ENCODE measurements around the gene ADAM33.

ADAM33 gene

DNA sequence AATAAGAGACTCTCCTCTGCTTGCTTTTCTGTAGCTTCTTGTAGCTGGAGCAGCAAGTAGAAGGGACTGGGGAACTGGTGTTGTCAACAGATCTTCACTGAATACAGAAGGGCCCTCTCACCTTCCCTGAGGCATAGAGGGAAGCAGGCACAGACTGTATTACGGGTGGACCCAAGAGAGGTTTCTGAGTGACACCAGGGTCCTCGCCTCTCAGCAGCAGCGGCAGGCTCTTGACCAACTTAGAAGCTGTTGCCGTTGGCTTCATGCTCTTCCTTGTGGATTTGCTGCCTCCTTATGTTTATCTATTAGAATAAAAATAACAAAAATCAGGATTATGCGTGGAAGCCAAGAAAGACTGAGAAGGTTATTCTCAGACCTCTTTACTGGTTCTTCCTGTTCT, 50.3 kb downstream of the ADAM33 start:
- H3K4me2 ChIP-seq (ENCODE audit: insufficient read depth, low read length, poor library complexity, severe bottlenecking): no peak overlapping the region
- no peak overlapping the region for H4K91ac ChIP-seq (ENCODE audit: low read depth, low read length, poor library complexity)
- H2BK5ac ChIP-seq (ENCODE audit: low read length): no peak overlapping the region
- no peak overlapping the region for H2BK120ac ChIP-seq (ENCODE audit: low read depth, low read length)
- no peaks in the 10 kb centered on the region for H3K79me1 ChIP-seq (ENCODE audit: low read depth, low read length)
- H2AK5ac ChIP-seq (ENCODE audit: low read depth, low read length): no peak overlapping the region
- no peak overlapping the region for H3K18ac ChIP-seq (ENCODE audit: low read length)
- no peak overlapping the region for H2BK15ac ChIP-seq (ENCODE audit: low read length)
- H3K4me1 ChIP-seq (ENCODE audit: control insufficient read depth in 2 of 2, insufficient read depth in 1 of 2, low read depth in 1 of 2, low read length in 2 of 2): peaks cover 0 to 3% of the 10 kb centered on the region in 2 donors
- H3K4me3 ChIP-seq (ENCODE audit: low read length in 2 of 2): no peak overlapping the region
- no peak overlapping the region for H2BK12ac ChIP-seq (ENCODE audit: low read length)
- peaks cover 2 to 4% of the 10 kb centered on the region in 2 donors for H3K36me3 ChIP-seq (replicated peaks in 1 of 2; ENCODE audit: control insufficient read depth in 2 of 2, insufficient read depth in 2 of 2, low read length in 2 of 2)
- WGBS, 2 donors (ENCODE audit: extremely low coverage in 2 of 2, insufficient read length in 2 of 2, insufficient replicate concordance in 1 of 2): no CpG with 5 or more reads among the region's 5 CpGs
- H3K9me3 ChIP-seq (replicated peaks in 1 of 2; ENCODE audit: control insufficient read depth in 2 of 2, insufficient read depth in 1 of 2, low read depth in 1 of 2, low read length in 2 of 2): peaks cover 0 to 8% of the 10 kb centered on the region in 2 donors
- no peak for DNase-seq (ENCODE audit: low spot score)
- H4K8ac ChIP-seq (ENCODE audit: low read depth, low read length): no peak overlapping the region
- no peak overlapping the region for H3K23ac ChIP-seq (ENCODE audit: low read depth, low read length, poor library complexity)
- H3K14ac ChIP-seq (ENCODE audit: low read length): no peak overlapping the region
- H3K27me3 ChIP-seq (ENCODE audit: control insufficient read depth in 3 of 3, insufficient read depth in 3 of 3, low read depth in 1 of 3, low read length in 3 of 3): no peaks in the 10 kb centered on the region
- no peak overlapping the region for H2AFZ ChIP-seq (ENCODE audit: low read length)
- no peak overlapping the region for H3K4ac ChIP-seq (ENCODE audit: low read length)
- no peak overlapping the region for H3K27ac ChIP-seq (replicated peaks; ENCODE audit: low read length)
- H3K9ac ChIP-seq (ENCODE audit: low read depth, low read length, poor library complexity): no peak overlapping the region

- H3K9me3 ChIP-seq (replicated peaks in 1 of 2; ENCODE audit: control insufficient read depth in 2 of 2, insufficient read depth in 1 of 2, low read depth in 1 of 2, low read length in 2 of 2): peaks cover 0 to 8% of the 10 kb centered on the region in 2 donors
- DNase-seq (ENCODE audit: low spot score): no peak
- no peak overlapping the region for H3K4me2 ChIP-seq (ENCODE audit: insufficient read depth, low read length, poor library complexity, severe bottlenecking)
- no peak overlapping the region for H3K9ac ChIP-seq (ENCODE audit: low read depth, low read length, poor library complexity)
- no peak overlapping the region for H3K14ac ChIP-seq (ENCODE audit: low read length)
- H4K8ac ChIP-seq (ENCODE audit: low read depth, low read length): no peak overlapping the region
- H2BK12ac ChIP-seq (ENCODE audit: low read length): no peak overlapping the region
- no peak overlapping the region for H3K23ac ChIP-seq (ENCODE audit: low read depth, low read length, poor library complexity)
- H4K91ac ChIP-seq (ENCODE audit: low read depth, low read length, poor library complexity): no peak overlapping the region
- no peaks in the 10 kb centered on the region for H3K27me3 ChIP-seq (ENCODE audit: control insufficient read depth in 3 of 3, insufficient read depth in 3 of 3, low read depth in 1 of 3, low read length in 3 of 3)
- H3K4ac ChIP-seq (ENCODE audit: low read length): no peak overlapping the region
- H2BK15ac ChIP-seq (ENCODE audit: low read length): no peak overlapping the region
- H3K27ac ChIP-seq (replicated peaks; ENCODE audit: low read length): no peak overlapping the region
- no peak overlapping the region for H3K4me3 ChIP-seq (ENCODE audit: low read length in 2 of 2)
- no CpG with 5 or more reads among the region's 8 CpGs for whole genome bisulfite sequencing, 2 donors (ENCODE audit: extremely low coverage in 2 of 2, insufficient read length in 2 of 2, insufficient replicate concordance in 1 of 2)
- peaks cover 2 to 4% of the 10 kb centered on the region in 2 donors for H3K36me3 ChIP-seq (replicated peaks in 1 of 2; ENCODE audit: control insufficient read depth in 2 of 2, insufficient read depth in 2 of 2, low read length in 2 of 2)
- H2BK120ac ChIP-seq (ENCODE audit: low read depth, low read length): no peak overlapping the region
- H2AK5ac ChIP-seq (ENCODE audit: low read depth, low read length): no peak overlapping the region
- H2BK5ac ChIP-seq (ENCODE audit: low read length): no peak overlapping the region
- peaks cover 0 to 3% of the 10 kb centered on the region in 2 donors for H3K4me1 ChIP-seq (ENCODE audit: control insufficient read depth in 2 of 2, insufficient read depth in 1 of 2, low read depth in 1 of 2, low read length in 2 of 2)
- H3K79me1 ChIP-seq (ENCODE audit: low read depth, low read length): no peaks in the 10 kb centered on the region
- no peak overlapping the region for H3K18ac ChIP-seq (ENCODE audit: low read length)
- H2AFZ ChIP-seq (ENCODE audit: low read length): no peak overlapping the region
These were observed 51.4 kb downstream of the ADAM33 start for GRCh38 chr20:3630429-3630828.

DNA sequence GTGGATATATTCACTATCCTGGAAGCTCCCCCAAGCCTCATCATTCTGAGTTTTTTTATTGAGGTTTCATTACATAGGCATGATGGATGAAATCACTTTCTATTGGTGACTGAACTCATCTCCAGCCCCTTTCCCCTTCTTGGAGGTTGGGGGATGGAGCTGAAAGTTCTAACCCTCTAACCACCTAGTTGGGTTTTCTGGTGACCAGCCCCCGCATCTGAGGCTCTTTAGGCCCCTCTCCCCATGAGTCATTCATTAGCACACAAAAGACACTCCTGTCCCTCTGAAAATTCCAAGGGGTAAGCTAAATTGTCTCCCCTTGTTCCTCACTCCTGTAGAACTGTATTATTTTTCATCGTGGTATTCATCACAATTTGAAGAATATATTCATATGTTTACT, 51.9 kb downstream of the ADAM33 start:
- Histone ChIP-seq H3K9ac (ENCODE audit: low read depth, low read length, poor library complexity) (no peak overlapping the region), H3K79me1 (ENCODE audit: low read depth, low read length) (no peaks in the 10 kb centered on the region), H3K4me3 (ENCODE audit: low read length in 2 of 2) (no peak overlapping the region), H3K4me1 (ENCODE audit: control insufficient read depth in 2 of 2, insufficient read depth in 1 of 2, low read depth in 1 of 2, low read length in 2 of 2) (peaks cover 0 to 3% of the 10 kb centered on the region in 2 donors), H3K14ac (ENCODE audit: low read length) (no peak overlapping the region), H3K27ac (replicated peaks; ENCODE audit: low read length) (no peak overlapping the region), H3K18ac (ENCODE audit: low read length) (no peak overlapping the region), H2AFZ (ENCODE audit: low read length) (no peak overlapping the region), H3K23ac (ENCODE audit: low read depth, low read length, poor library complexity) (no peak overlapping the region), H2BK5ac (ENCODE audit: low read length) (no peak overlapping the region), H3K4ac (ENCODE audit: low read length) (no peak overlapping the region), H3K36me3 (replicated peaks in 1 of 2; ENCODE audit: control insufficient read depth in 2 of 2, insufficient read depth in 2 of 2, low read length in 2 of 2) (peaks cover 2 to 4% of the 10 kb centered on the region in 2 donors), H2BK15ac (ENCODE audit: low read length) (no peak overlapping the region), H2AK5ac (ENCODE audit: low read depth, low read length) (no peak overlapping the region), H4K8ac (ENCODE audit: low read depth, low read length) (no peak overlapping the region), H4K91ac (ENCODE audit: low read depth, low read length, poor library complexity) (no peak overlapping the region), H3K4me2 (ENCODE audit: insufficient read depth, low read length, poor library complexity, severe bottlenecking) (no peak overlapping the region), H2BK120ac (ENCODE audit: low read depth, low read length) (no peak overlapping the region), H3K9me3 (replicated peaks in 1 of 2; ENCODE audit: control insufficient read depth in 2 of 2, insufficient read depth in 1 of 2, low read depth in 1 of 2, low read length in 2 of 2) (peaks cover 0 to 8% of the 10 kb centered on the region in 2 donors), H3K27me3 (ENCODE audit: control insufficient read depth in 3 of 3, insufficient read depth in 3 of 3, low read depth in 1 of 3, low read length in 3 of 3) (no peaks in the 10 kb centered on the region), H2BK12ac (ENCODE audit: low read length) (no peak overlapping the region)
- no peak for DNase-seq (ENCODE audit: low spot score)
- WGBS, 2 donors (ENCODE audit: extremely low coverage in 2 of 2, insufficient read length in 2 of 2, insufficient replicate concordance in 1 of 2): no CpG with 5 or more reads among the region's 2 CpGs

- H4K91ac ChIP-seq (ENCODE audit: low read depth, low read length, poor library complexity): no peak overlapping the region
- no peak overlapping the region for H4K8ac ChIP-seq (ENCODE audit: low read depth, low read length)
- no peak overlapping the region for H3K18ac ChIP-seq (ENCODE audit: low read length)
- H2AFZ ChIP-seq (ENCODE audit: low read length): no peak overlapping the region
- no peak overlapping the region for H3K27ac ChIP-seq (replicated peaks; ENCODE audit: low read length)
- peaks cover 0 to 8% of the 10 kb centered on the region in 2 donors for H3K9me3 ChIP-seq (replicated peaks in 1 of 2; ENCODE audit: control insufficient read depth in 2 of 2, insufficient read depth in 1 of 2, low read depth in 1 of 2, low read length in 2 of 2)
- no CpG with 5 or more reads among the region's 16 CpGs for WGBS, 2 donors (ENCODE audit: extremely low coverage in 2 of 2, insufficient read length in 2 of 2, insufficient replicate concordance in 1 of 2)
- H3K23ac ChIP-seq (ENCODE audit: low read depth, low read length, poor library complexity): no peak overlapping the region
- no peak for DNase-seq (ENCODE audit: low spot score)
- no peaks in the 10 kb centered on the region for H3K79me1 ChIP-seq (ENCODE audit: low read depth, low read length)
- peaks cover 4 to 8% of the 10 kb centered on the region in 2 donors for H3K4me1 ChIP-seq (ENCODE audit: control insufficient read depth in 2 of 2, insufficient read depth in 1 of 2, low read depth in 1 of 2, low read length in 2 of 2)
- peak overlapping the region; percentile 10 for H2BK120ac ChIP-seq (ENCODE audit: low read depth, low read length)
- H2AK5ac ChIP-seq (ENCODE audit: low read depth, low read length): peak overlapping the region; percentile 61
- no peak overlapping the region for H3K4me3 ChIP-seq (ENCODE audit: low read length in 2 of 2)
- H3K4ac ChIP-seq (ENCODE audit: low read length): no peak overlapping the region
- no peak overlapping the region for H2BK5ac ChIP-seq (ENCODE audit: low read length)
- H3K4me2 ChIP-seq (ENCODE audit: insufficient read depth, low read length, poor library complexity, severe bottlenecking): no peak overlapping the region
- no peak overlapping the region for H2BK15ac ChIP-seq (ENCODE audit: low read length)
- H3K27me3 ChIP-seq (ENCODE audit: control insufficient read depth in 3 of 3, insufficient read depth in 3 of 3, low read depth in 1 of 3, low read length in 3 of 3): no peaks in the 10 kb centered on the region
- peak overlapping the region; percentile 84 for H3K14ac ChIP-seq (ENCODE audit: low read length)
- H2BK12ac ChIP-seq (ENCODE audit: low read length): no peak overlapping the region
- peaks cover 2 to 4% of the 10 kb centered on the region in 2 donors for H3K36me3 ChIP-seq (replicated peaks in 1 of 2; ENCODE audit: control insufficient read depth in 2 of 2, insufficient read depth in 2 of 2, low read length in 2 of 2)
- no peak overlapping the region for H3K9ac ChIP-seq (ENCODE audit: low read depth, low read length, poor library complexity)
These were observed 53.1 kb downstream of the ADAM33 start for GRCh38 chr20:3628502-3629314.
